ENCODE data around the gene GJA1. TPM values are rescaled to one million over a fixed set of nuclear protein-coding genes. Genes with fewer than 3 reads are reported as not detected.

GJA1 gene
- total and polyA plus RNA-seq, 4 experiments from 2014 or later = not detected

DNA sequence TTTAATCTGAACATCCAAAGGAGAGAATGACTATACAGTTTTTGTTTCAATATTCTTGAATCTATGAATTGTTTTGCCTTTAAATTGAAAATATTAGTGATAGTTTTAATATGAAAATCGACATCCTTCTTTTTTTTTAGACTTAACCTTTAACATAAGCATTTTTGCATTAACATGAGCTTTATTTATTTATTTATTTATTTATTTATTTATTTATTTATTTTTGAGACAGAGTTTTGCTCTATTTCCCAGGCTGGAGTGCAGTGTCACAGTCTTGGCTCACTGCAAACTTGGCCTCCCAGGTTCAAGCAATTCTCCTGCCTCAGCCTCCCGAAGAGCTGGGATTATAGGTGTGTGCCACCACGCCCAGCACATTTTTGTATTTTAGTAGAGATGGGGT, 27.6 kb downstream of the GJA1 start:
- no peak overlapping the region for H3K27ac ChIP-seq (ENCODE audit: low read depth, low read length)
- CTCF ChIA-PET (ENCODE audit: partially characterized antibody) = no interaction called here
- no peaks in the 10 kb centered on the region for H3K4me1 ChIP-seq (ENCODE audit: insufficient read depth, low read length)
- H3K4me3 Mint-ChIP-seq = no peak overlapping the region
- intact Hi-C loops (cut with micrococcal nuclease) = no loop called here
- H3K27me3 ChIP-seq (ENCODE audit: insufficient read depth, low read length) = no peaks in the 10 kb centered on the region
- H3K9me3 ChIP-seq (ENCODE audit: control insufficient read depth in 1 of 2, low read length in 2 of 2) = no peaks in the 10 kb centered on the region
- POLR2A ChIA-PET (ENCODE audit: partially characterized antibody) = no interaction called here
- H3K36me3 Mint-ChIP-seq = no peaks in the 10 kb centered on the region
- H3K4me1 Mint-ChIP-seq = no peaks in the 10 kb centered on the region
- no peaks in the 10 kb centered on the region for H3K36me3 ChIP-seq (ENCODE audit: insufficient read depth, low read length)
- DNase-seq = no peak
- peaks cover 0 to 1% of the 10 kb centered on the region in 2 donors for H3K27me3 Mint-ChIP-seq
- no peak overlapping the region for H3K27ac Mint-ChIP-seq
- H3K4me3 ChIP-seq (ENCODE audit: low read length in 2 of 2) = no peak overlapping the region
- H3K9me3 Mint-ChIP-seq = peaks cover 0 to 4% (median 0%) of the 10 kb centered on the region in 8 donors

DNA sequence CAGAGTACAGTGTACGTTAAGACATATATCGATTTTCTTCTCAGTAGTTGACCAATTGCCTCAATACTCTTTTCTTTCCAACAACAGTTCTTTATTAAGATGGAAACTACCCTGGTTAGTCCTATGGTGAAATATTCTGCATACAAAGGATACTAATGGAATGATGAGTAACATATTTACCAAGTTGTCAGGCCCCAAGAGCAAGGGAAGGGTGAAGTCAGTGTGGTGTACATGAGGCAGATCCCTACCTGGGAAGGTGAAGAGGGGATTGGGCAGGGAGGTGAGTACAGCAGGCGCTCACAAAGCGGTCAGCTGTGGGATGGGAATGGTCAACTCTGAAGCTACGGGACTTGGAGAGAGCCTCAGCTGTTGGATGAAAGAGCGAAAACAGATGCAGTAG, 29.7 kb downstream of the GJA1 start:
- Mint-ChIP-seq H3K27ac (no peak overlapping the region), H3K9me3 (peaks cover 0 to 4% (median 0%) of the 10 kb centered on the region in 8 donors), H3K4me1 (no peaks in the 10 kb centered on the region), H3K27me3 (peaks cover 0 to 1% of the 10 kb centered on the region in 2 donors), H3K4me3 (no peak overlapping the region), H3K36me3 (no peaks in the 10 kb centered on the region)
- no peaks in the 10 kb centered on the region for H3K4me1 ChIP-seq (ENCODE audit: insufficient read depth, low read length)
- no peaks in the 10 kb centered on the region for H3K27me3 ChIP-seq (ENCODE audit: insufficient read depth, low read length)
- no peak overlapping the region for H3K27ac ChIP-seq (ENCODE audit: low read depth, low read length)
- intact Hi-C loops (cut with micrococcal nuclease) = no loop called here
- ChIA-PET CTCF (ENCODE audit: partially characterized antibody) (no interaction called here), POLR2A (ENCODE audit: partially characterized antibody) (no interaction called here)
- no peak for DNase-seq
- H3K4me3 ChIP-seq (ENCODE audit: low read length in 2 of 2) = no peak overlapping the region
- H3K36me3 ChIP-seq (ENCODE audit: insufficient read depth, low read length) = no peaks in the 10 kb centered on the region
- no peaks in the 10 kb centered on the region for H3K9me3 ChIP-seq (ENCODE audit: control insufficient read depth in 1 of 2, low read length in 2 of 2)

DNA sequence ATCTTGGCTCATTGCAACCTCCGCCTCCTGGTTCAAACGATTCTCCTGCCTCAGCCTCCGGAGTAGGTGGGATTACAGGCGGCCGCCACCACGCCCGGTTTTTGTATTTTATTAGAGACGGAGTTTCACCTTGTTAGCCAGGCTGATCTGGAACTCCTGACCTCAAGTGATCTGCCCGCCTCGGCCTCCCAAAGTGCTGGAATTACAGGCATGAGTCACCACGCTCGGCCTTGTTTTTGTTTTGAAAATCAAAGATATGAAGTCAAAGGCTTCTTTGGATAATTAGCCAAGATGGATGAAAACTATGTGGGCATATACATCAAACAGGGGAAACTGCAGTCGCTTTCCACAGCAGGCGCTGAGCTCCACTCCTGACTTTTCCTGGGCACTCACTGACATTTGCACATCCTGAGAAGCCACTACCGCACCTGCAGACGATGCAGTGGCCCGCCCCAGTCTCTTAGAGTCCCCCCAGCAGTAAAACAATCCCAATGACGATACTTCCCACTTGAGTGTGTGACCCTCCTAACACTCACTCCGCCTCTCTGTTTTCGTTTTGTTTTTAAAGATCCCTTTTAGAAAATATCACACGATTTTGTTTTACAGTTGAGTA, 44.1 kb downstream of the GJA1 start:
- Histone ChIP-seq H3K9me3 (ENCODE audit: control insufficient read depth in 1 of 2, low read length in 2 of 2) (no peaks in the 10 kb centered on the region), H3K4me1 (ENCODE audit: insufficient read depth, low read length) (no peaks in the 10 kb centered on the region), H3K4me3 (ENCODE audit: low read length in 2 of 2) (no peak overlapping the region), H3K36me3 (ENCODE audit: insufficient read depth, low read length) (no peaks in the 10 kb centered on the region), H3K27ac (ENCODE audit: low read depth, low read length) (no peak overlapping the region), H3K27me3 (ENCODE audit: insufficient read depth, low read length) (no peaks in the 10 kb centered on the region)
- Mint-ChIP-seq H3K4me1 (no peaks in the 10 kb centered on the region), H3K27me3 (peaks cover 0 to 2% of the 10 kb centered on the region in 2 donors), H3K4me3 (no peak overlapping the region), H3K36me3 (no peaks in the 10 kb centered on the region), H3K27ac (no peak overlapping the region), H3K9me3 (peaks cover 0 to 2% (median 0%) of the 10 kb centered on the region in 8 donors)
- DNase-seq = no peak
- ChIA-PET CTCF (ENCODE audit: partially characterized antibody) (no interaction called here), POLR2A (ENCODE audit: partially characterized antibody) (no interaction called here)
- intact Hi-C loops (cut with micrococcal nuclease) = no loop called here

DNA sequence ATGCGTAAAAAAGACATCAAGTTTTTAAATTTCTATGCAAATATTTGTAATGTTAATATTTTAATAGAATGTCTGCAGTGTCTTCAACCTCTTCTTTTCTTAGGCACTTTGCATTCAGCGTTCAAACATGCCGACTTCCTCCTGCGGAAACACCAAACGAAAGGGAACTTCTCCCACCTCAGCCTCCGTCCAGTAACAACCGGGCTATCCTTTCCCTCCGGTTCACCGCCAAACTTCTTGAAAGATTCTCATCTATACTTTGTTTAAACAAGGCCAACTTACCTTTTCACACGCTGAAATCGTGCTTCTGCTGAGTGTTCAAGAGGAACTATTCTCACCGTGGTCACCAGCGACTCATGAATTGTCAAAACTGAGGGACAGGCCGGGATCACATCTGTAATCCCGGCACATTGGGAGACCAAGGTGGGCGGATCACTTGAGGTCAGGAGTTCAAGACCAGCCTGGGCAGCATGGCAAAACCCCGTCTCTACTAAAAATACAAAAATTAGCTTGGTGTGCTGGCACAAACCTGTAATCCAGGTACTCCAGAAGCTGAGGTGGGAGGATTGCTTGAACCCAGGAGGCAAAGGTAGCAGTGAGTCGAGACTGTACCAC, 44.8 kb downstream of the GJA1 start:
- Mint-ChIP-seq H3K36me3 (no peaks in the 10 kb centered on the region), H3K4me3 (no peak overlapping the region), H3K4me1 (no peaks in the 10 kb centered on the region), H3K9me3 (peaks cover 0 to 2% (median 0%) of the 10 kb centered on the region in 8 donors), H3K27ac (no peak overlapping the region), H3K27me3 (peaks cover 0 to 2% of the 10 kb centered on the region in 2 donors)
- Histone ChIP-seq H3K4me1 (ENCODE audit: insufficient read depth, low read length) (no peaks in the 10 kb centered on the region), H3K27ac (ENCODE audit: low read depth, low read length) (no peak overlapping the region), H3K36me3 (ENCODE audit: insufficient read depth, low read length) (no peaks in the 10 kb centered on the region), H3K27me3 (ENCODE audit: insufficient read depth, low read length) (no peaks in the 10 kb centered on the region), H3K9me3 (ENCODE audit: control insufficient read depth in 1 of 2, low read length in 2 of 2) (no peaks in the 10 kb centered on the region), H3K4me3 (ENCODE audit: low read length in 2 of 2) (no peak overlapping the region)
- no peak for DNase-seq
- ChIA-PET POLR2A (ENCODE audit: partially characterized antibody) (no interaction called here), CTCF (ENCODE audit: partially characterized antibody) (no interaction called here)
- intact Hi-C loops (cut with micrococcal nuclease) = no loop called here

DNA sequence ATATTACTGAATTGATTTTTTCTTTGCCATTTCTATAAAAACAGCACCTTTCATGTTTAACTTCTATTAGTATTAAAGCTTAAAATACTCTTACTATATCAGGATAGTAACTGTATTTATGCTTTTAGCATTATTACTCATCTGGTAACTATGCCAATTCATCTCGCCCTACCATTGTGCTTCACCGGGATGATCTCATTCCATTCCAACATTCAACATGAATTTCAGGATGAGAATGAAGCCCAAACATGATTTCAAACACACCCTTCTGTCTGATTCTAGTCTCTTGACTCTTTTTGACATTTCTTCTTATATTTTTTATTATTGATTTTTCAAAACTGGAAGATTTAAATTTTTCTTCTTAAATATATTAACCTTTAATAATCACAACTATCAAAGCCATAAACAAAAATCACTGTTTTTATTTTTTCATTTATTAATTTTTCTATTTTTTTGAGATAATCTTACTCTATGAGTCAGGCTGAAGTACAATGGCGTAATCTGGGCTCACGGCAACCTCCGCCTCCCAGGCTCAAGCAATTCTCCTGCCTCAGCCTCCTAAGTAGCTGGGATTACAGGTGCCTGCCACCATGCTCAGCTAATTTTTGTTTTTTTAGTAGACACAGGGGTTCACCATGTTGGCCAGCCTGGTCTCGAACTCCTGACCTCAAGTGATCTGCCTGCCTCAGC, 46.7 kb downstream of the GJA1 start:
- Histone ChIP-seq H3K27ac (ENCODE audit: low read depth, low read length) (no peak overlapping the region), H3K27me3 (ENCODE audit: insufficient read depth, low read length) (no peaks in the 10 kb centered on the region), H3K4me3 (ENCODE audit: low read length in 2 of 2) (no peak overlapping the region), H3K36me3 (ENCODE audit: insufficient read depth, low read length) (no peaks in the 10 kb centered on the region), H3K4me1 (ENCODE audit: insufficient read depth, low read length) (no peaks in the 10 kb centered on the region), H3K9me3 (ENCODE audit: control insufficient read depth in 1 of 2, low read length in 2 of 2) (no peaks in the 10 kb centered on the region)
- CTCF ChIA-PET (ENCODE audit: partially characterized antibody) = no interaction called here
- H3K27ac Mint-ChIP-seq = no peak overlapping the region
- H3K4me3 Mint-ChIP-seq = no peak overlapping the region
- no peaks in the 10 kb centered on the region for H3K4me1 Mint-ChIP-seq
- H3K9me3 Mint-ChIP-seq = peaks cover 0 to 2% (median 0%) of the 10 kb centered on the region in 8 donors
- H3K36me3 Mint-ChIP-seq = no peaks in the 10 kb centered on the region
- no peak for DNase-seq
- peaks cover 0 to 2% of the 10 kb centered on the region in 2 donors for H3K27me3 Mint-ChIP-seq
- intact Hi-C loops (cut with micrococcal nuclease) = no loop called here
- POLR2A ChIA-PET (ENCODE audit: partially characterized antibody) = no interaction called here

DNA sequence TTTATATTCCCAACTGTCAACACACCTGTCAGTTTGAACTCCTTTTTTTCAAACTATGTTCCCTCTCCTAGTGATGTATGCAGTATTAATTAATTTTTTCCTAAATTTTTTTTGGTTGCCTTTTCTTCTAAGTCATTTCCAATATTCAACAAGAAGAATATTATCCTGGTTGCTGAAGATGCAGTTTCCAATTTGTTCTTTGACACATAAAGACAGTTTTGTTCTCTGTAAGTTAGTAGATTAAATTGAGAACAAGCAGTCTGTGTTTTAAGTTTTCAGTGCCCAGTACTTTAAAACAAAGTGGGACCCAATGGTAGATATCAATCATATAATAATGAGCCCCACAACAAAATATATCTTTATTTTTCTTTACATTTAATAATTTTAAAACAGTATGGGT, 47.3 kb downstream of the GJA1 start:
- Histone ChIP-seq H3K9me3 (ENCODE audit: control insufficient read depth in 1 of 2, low read length in 2 of 2) (no peaks in the 10 kb centered on the region), H3K36me3 (ENCODE audit: insufficient read depth, low read length) (no peaks in the 10 kb centered on the region), H3K4me1 (ENCODE audit: insufficient read depth, low read length) (no peaks in the 10 kb centered on the region), H3K27ac (ENCODE audit: low read depth, low read length) (no peak overlapping the region), H3K27me3 (ENCODE audit: insufficient read depth, low read length) (no peaks in the 10 kb centered on the region), H3K4me3 (ENCODE audit: low read length in 2 of 2) (no peak overlapping the region)
- ChIA-PET CTCF (ENCODE audit: partially characterized antibody) (no interaction called here), POLR2A (ENCODE audit: partially characterized antibody) (no interaction called here)
- H3K4me1 Mint-ChIP-seq = no peaks in the 10 kb centered on the region
- no peaks in the 10 kb centered on the region for H3K36me3 Mint-ChIP-seq
- no peak overlapping the region for H3K4me3 Mint-ChIP-seq
- DNase-seq = no peak
- peaks cover 0 to 2% (median 0%) of the 10 kb centered on the region in 8 donors for H3K9me3 Mint-ChIP-seq
- H3K27ac Mint-ChIP-seq = no peak overlapping the region
- intact Hi-C loops (cut with micrococcal nuclease) = no loop called here
- H3K27me3 Mint-ChIP-seq = peaks cover 0 to 2% of the 10 kb centered on the region in 2 donors

DNA sequence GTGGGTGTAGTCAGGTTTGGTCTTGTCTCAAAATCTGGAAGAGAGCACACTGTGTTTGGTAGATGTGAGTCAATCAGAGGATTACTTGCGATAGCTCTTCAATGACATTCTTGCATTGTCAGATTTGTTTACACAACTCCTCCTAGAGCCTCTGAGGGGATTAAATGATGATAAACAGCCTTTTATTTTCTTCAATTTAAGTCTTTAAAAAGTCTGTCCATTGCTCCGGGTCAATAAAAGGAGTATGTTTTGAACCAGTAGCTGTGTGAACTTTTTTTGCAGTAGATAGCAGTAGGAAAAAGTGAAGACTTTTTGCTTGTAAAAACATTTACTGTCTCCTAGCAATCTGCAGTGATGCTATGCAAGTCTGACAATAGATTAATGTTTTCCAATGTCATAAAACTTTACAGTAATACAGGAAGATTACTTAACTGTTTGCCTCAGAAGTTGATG, 49.9 kb downstream of the GJA1 start:
- no peaks in the 10 kb centered on the region for H3K9me3 ChIP-seq (ENCODE audit: control insufficient read depth in 1 of 2, low read length in 2 of 2)
- no peaks in the 10 kb centered on the region for H3K36me3 ChIP-seq (ENCODE audit: insufficient read depth, low read length)
- H3K4me1 ChIP-seq (ENCODE audit: insufficient read depth, low read length) = no peaks in the 10 kb centered on the region
- no peaks in the 10 kb centered on the region for H3K4me1 Mint-ChIP-seq
- peaks cover 0 to 2% of the 10 kb centered on the region in 2 donors for H3K27me3 Mint-ChIP-seq
- intact Hi-C loops (cut with micrococcal nuclease) = no loop called here
- H3K27ac Mint-ChIP-seq = no peak overlapping the region
- no peaks in the 10 kb centered on the region for H3K27me3 ChIP-seq (ENCODE audit: insufficient read depth, low read length)
- CTCF ChIA-PET (ENCODE audit: partially characterized antibody) = no interaction called here
- no peak overlapping the region for H3K27ac ChIP-seq (ENCODE audit: low read depth, low read length)
- POLR2A ChIA-PET (ENCODE audit: partially characterized antibody) = no interaction called here
- H3K4me3 Mint-ChIP-seq = no peak overlapping the region
- no peak for DNase-seq
- no peak overlapping the region for H3K4me3 ChIP-seq (ENCODE audit: low read length in 2 of 2)
- no peaks in the 10 kb centered on the region for H3K36me3 Mint-ChIP-seq
- H3K9me3 Mint-ChIP-seq = peaks cover 0 to under 1% (median 0%) of the 10 kb centered on the region in 8 donors

Data from CD4-positive, alpha-beta memory T cell (primary cell).